ENCODE measurements around the gene PLIN5.

GRCh38 chr19:4554717-4555116 lies 19.7 kb upstream of the PLIN5 start:
- TF ChIP-seq CTCF (IDR thresholded peaks at IDR 0.05) (no peak), POLR2A (IDR thresholded peaks at IDR 0.05) (no peak), EP300 (IDR thresholded peaks at IDR 0.05) (no peak)

All from tibial nerve (tissue), 4 donors.